Peyer's patch (tissue), 4 donors: Measurements from ENCODE around the gene TRPM7.

Experiments
- POLR2A ChIP-seq, 2 donors: fragments of 450-650 bp; IDR thresholded peaks; one replicate each; pipeline ENCODE4 v1.5.1; 2017; ENCODE audit warnings: antibody characterized with exemption in 2 of 2, mild to moderate bottlenecking in 2 of 2, moderate library complexity in 2 of 2
- TF ChIP-seq, protein P1 (sequence below), 6 experiments: fragments of 450-650 bp in 4 of 6; fragments of 200-600 bp in 2 of 6; sonication (generic) in 1 of 6; IDR thresholded peaks; one replicate each; pipeline ENCODE4 v1.5.1; 2017 to 2019; ENCODE audit warnings: antibody characterized with exemption in 6 of 6, mild to moderate bottlenecking in 3 of 6, moderate library complexity in 1 of 6

DNA sequence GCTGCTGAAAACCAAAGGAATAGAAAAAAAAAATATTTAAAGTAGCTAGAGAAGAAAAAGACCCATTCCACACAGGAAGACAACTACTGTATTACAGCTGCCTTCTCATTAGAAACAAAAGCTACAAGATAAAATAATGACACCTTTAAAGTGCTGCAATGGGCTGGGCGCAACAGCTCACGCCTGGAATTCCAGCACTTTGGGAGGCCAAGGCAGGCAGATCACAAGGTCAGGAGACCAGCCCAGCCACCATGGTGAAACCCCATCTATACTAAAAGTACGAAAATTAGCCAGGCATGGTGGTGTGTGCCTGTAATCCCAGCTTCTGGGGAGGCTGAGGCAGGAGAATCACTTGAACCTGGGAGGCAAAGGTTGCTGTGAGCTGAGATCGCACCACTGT lies 31.0 kb downstream of the TRPM7 start:
- TF ChIP-seq POLR2A (IDR thresholded peaks at IDR 0.05), result no peak
- TF ChIP-seq, protein P1, sequence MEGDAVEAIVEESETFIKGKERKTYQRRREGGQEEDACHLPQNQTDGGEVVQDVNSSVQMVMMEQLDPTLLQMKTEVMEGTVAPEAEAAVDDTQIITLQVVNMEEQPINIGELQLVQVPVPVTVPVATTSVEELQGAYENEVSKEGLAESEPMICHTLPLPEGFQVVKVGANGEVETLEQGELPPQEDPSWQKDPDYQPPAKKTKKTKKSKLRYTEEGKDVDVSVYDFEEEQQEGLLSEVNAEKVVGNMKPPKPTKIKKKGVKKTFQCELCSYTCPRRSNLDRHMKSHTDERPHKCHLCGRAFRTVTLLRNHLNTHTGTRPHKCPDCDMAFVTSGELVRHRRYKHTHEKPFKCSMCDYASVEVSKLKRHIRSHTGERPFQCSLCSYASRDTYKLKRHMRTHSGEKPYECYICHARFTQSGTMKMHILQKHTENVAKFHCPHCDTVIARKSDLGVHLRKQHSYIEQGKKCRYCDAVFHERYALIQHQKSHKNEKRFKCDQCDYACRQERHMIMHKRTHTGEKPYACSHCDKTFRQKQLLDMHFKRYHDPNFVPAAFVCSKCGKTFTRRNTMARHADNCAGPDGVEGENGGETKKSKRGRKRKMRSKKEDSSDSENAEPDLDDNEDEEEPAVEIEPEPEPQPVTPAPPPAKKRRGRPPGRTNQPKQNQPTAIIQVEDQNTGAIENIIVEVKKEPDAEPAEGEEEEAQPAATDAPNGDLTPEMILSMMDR (IDR thresholded peaks at IDR 0.05), result no peak
